DND-41 (cell line): ENCODE data around the gene C10orf90.

ENCODE experiments used
- ATAC-seq: fragments of 200-7000 bp; cut with Tn5 transposase; 3 replicates; pipeline ENCODE4 v1.9.1; 2021; ENCODE audit warnings: low read depth; ENCODE audit not compliant: insufficient read depth
- DNase-seq: peaks from one replicate; pipeline ENCODE4 v3.0.0-alpha.2; 2020
- H2AFZ ChIP-seq: 2 replicates; pipeline ENCODE4 v1.6.0; 2012; ENCODE audit warnings: low read depth, low read length
- H3K27ac ChIP-seq: 2 replicates; pipeline ENCODE4 v1.5.1; 2012; ENCODE audit warnings: low read length, inconsistent platforms
- H3K27me3 ChIP-seq: fragments of 200-600 bp; sonication (generic); 2 replicates; pipeline ENCODE4 v1.6.0; 2012; ENCODE audit warnings: low read length, mild to moderate bottlenecking, inconsistent platforms; ENCODE audit not compliant: insufficient read depth, poor library complexity
- H3K36me3 ChIP-seq: 2 replicates; pipeline ENCODE4 v1.5.1; 2012; ENCODE audit warnings: low read length, inconsistent platforms; ENCODE audit not compliant: insufficient read depth
- H3K4me1 ChIP-seq: 2 replicates; pipeline ENCODE4 v1.5.1; 2012; ENCODE audit warnings: mild to moderate bottlenecking, low read length; ENCODE audit not compliant: insufficient read depth
- H3K4me2 ChIP-seq: 2 replicates; pipeline ENCODE4 v1.6.0; 2012; ENCODE audit warnings: mild to moderate bottlenecking, moderate library complexity, low read length, inconsistent platforms; ENCODE audit not compliant: insufficient read depth
- H3K4me3 ChIP-seq, 2 experiments: fragments of 200-600 bp in 1 of 2; shearing (Covaris generic) in 1 of 2; 2 replicates each; pipeline ENCODE4 v1.5.1; 2012 to 2016; ENCODE audit warnings: inconsistent platforms in 2 of 2, low read length in 2 of 2, mild to moderate bottlenecking in 2 of 2, low read depth in 1 of 2, moderate library complexity in 1 of 2
- H3K79me2 ChIP-seq: 2 replicates; pipeline ENCODE4 v1.6.0; 2012; ENCODE audit warnings: low read length, inconsistent platforms; ENCODE audit not compliant: insufficient read depth
- H3K9ac ChIP-seq: 2 replicates; pipeline ENCODE4 v1.6.0; 2012; ENCODE audit warnings: low read depth, mild to moderate bottlenecking, inconsistent platforms, low read length, moderate library complexity
- H3K9me3 ChIP-seq: 2 replicates; pipeline ENCODE4 v1.5.1; 2012; ENCODE audit warnings: low read length, moderate library complexity, mild to moderate bottlenecking, inconsistent platforms; ENCODE audit not compliant: insufficient read depth, severe bottlenecking
- H4K20me1 ChIP-seq: 2 replicates; pipeline ENCODE4 v1.6.0; 2012; ENCODE audit warnings: low read length; ENCODE audit not compliant: insufficient read depth
- CTCF ChIP-seq: IDR thresholded peaks from 2 replicates; pipeline ENCODE4 v1.5.1; 2012; ENCODE audit warnings: borderline replicate concordance, low read length, moderate library complexity, mild to moderate bottlenecking; ENCODE audit not compliant: poor library complexity, severe bottlenecking; ENCODE audit errors: extremely low read depth
- EZH2 ChIP-seq: IDR thresholded peaks from 3 replicates; pipeline ENCODE4 v1.6.1; 2012; ENCODE audit warnings: borderline replicate concordance, low read depth, mild to moderate bottlenecking, moderate library complexity, low read length, inconsistent platforms; ENCODE audit not compliant: severe bottlenecking

Gene C10orf90

GRCh38 chr10:126686719-126687118, 16.2 kb upstream of the C10orf90 start:
- H3K36me3 ChIP-seq, result no peaks in the 10 kb centered on the region
- DNase-seq (no peak), ATAC-seq (no peak)
- no peaks in the 10 kb centered on the region for H4K20me1 ChIP-seq
- no peaks in the 10 kb centered on the region for H3K9me3 ChIP-seq
- no peaks in the 10 kb centered on the region for H3K4me1 ChIP-seq
- no peak overlapping the region for H3K27ac ChIP-seq
- no peak overlapping the region for H2AFZ ChIP-seq
- H3K4me3 ChIP-seq, result no peak overlapping the region
- no peaks in the 10 kb centered on the region for H3K79me2 ChIP-seq
- H3K4me2 ChIP-seq, result no peak overlapping the region
- TF ChIP-seq CTCF (no peak), EZH2 (no peak)
- no peak overlapping the region for H3K9ac ChIP-seq
- no peaks in the 10 kb centered on the region for H3K27me3 ChIP-seq

DNA sequence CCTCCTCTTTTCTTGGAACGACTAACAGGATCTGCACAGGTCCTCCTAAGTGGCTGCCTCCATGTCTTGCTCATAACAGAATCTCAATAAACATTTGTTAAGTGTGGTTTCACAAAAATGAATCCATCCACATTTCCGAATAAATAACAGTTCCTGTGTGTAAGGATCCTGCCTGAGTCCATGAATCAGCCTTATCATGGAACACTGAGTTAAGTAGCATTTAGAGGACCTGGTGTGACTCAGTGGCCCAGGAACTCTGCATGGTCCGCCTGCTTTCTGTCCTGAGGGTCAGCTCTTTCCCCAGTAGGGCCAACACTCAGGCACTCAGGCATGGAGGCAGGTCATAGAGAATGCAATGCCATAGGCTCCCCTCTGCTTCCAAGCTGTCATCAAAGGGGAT, 15.8 kb upstream of the C10orf90 start:
- Histone ChIP-seq H2AFZ (no peak overlapping the region), H3K27me3 (no peaks in the 10 kb centered on the region), H3K9ac (no peak overlapping the region), H3K4me1 (no peaks in the 10 kb centered on the region), H3K4me3 (no peak overlapping the region), H3K36me3 (no peaks in the 10 kb centered on the region), H3K4me2 (no peak overlapping the region), H3K9me3 (no peaks in the 10 kb centered on the region), H3K27ac (no peak overlapping the region), H3K79me2 (no peaks in the 10 kb centered on the region), H4K20me1 (no peaks in the 10 kb centered on the region)
- ATAC-seq (no peak), DNase-seq (no peak)
- TF ChIP-seq CTCF, result no peak
- no peak for TF ChIP-seq EZH2

DNA sequence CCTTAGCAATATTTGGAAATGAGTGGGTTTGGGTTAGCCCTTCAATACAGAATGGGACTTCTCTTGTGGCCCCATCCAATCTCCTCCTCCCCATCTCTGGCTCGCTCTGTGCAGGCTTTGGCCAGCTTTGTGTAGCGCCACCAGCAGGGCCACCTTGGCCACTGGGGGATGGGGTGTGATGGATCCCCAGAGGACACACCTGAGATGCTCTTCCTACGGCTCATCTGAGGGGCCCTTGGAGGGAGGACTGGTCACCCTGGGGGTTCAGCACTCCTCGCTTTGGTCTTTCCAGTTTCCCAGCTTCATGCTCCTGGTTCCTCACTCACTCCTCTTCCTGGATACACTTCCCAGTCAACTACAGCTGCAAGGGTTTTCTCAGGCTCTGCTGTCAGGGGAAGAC, 15.3 kb upstream of the C10orf90 start:
- no peak for DNase-seq
- Histone ChIP-seq H3K9me3 (no peaks in the 10 kb centered on the region), H3K4me1 (no peaks in the 10 kb centered on the region), H3K36me3 (no peaks in the 10 kb centered on the region), H3K4me3 (no peak overlapping the region), H3K4me2 (no peak overlapping the region), H2AFZ (no peak overlapping the region), H3K27ac (no peak overlapping the region), H4K20me1 (no peaks in the 10 kb centered on the region), H3K9ac (no peak overlapping the region), H3K27me3 (no peaks in the 10 kb centered on the region), H3K79me2 (no peaks in the 10 kb centered on the region)
- ATAC-seq, result no peak
- no peak for TF ChIP-seq CTCF

- Histone ChIP-seq H4K20me1 (no peaks in the 10 kb centered on the region), H2AFZ (no peak overlapping the region), H3K4me1 (no peaks in the 10 kb centered on the region), H3K9me3 (no peaks in the 10 kb centered on the region), H3K27me3 (no peaks in the 10 kb centered on the region), H3K9ac (no peak overlapping the region), H3K36me3 (no peaks in the 10 kb centered on the region), H3K4me2 (no peak overlapping the region), H3K4me3 (no peak overlapping the region), H3K27ac (no peak overlapping the region), H3K79me2 (no peaks in the 10 kb centered on the region)
- TF ChIP-seq EZH2 (no peak), CTCF (no peak)
- DNase-seq (no peak), ATAC-seq (no peak)
Observed at GRCh38 chr10:126684171-126684745, 13.8 kb upstream of the C10orf90 start.
